ENCODE data around the gene MAP3K6.

- TF ChIP-seq POLR2A (IDR thresholded peaks at IDR 0.05), result no peak
- TF ChIP-seq CTCF (IDR thresholded peaks at IDR 0.05), result no peak
Measured at GRCh38 chr1:27330786-27331185, 36.0 kb downstream of the MAP3K6 start.
